GM12878 (cell line): ENCODE results near the gene CYLC2.

ENCODE experiments used
- BRCA1 ChIP-seq: IDR thresholded peaks from 2 replicates; pipeline ENCODE4 v1.6.1; 2011; ENCODE audit warnings: low read depth, low read length, improper control_type of control experiment
- EP300 ChIP-seq, 2 experiments: fragments of 150-350 bp in 1 of 2; IDR thresholded peaks; 2 replicates each; pipeline ENCODE4 v1.6.1; 2011 to 2012; ENCODE audit warnings: low read depth in 2 of 2, low read length in 2 of 2, borderline replicate concordance in 1 of 2, improper control_type of control experiment in 1 of 2, inconsistent platforms in 1 of 2; ENCODE audit not compliant: control insufficient read depth in 1 of 2
- JUND ChIP-seq: IDR thresholded peaks from 2 replicates; pipeline ENCODE4 v1.6.1; 2012; ENCODE audit warnings: low read depth, mild to moderate bottlenecking, low read length, improper control_type of control experiment, moderate library complexity
- TF ChIP-seq, protein P1 (sequence below), 3 experiments: IDR thresholded peaks in 2 of 3; conservative IDR thresholded peaks in 1 of 3; 2 replicates each; pipeline ENCODE4 v1.5.1; 2011; ENCODE audit warnings: low read depth in 3 of 3, low read length in 3 of 3, mild to moderate bottlenecking in 3 of 3, control low read depth in 2 of 3, moderate library complexity in 2 of 3, inconsistent platforms in 1 of 3, mixed read lengths in 1 of 3; ENCODE audit not compliant: control insufficient read depth in 2 of 3, insufficient read depth in 1 of 3; ENCODE audit errors: extremely low read depth in 1 of 3

DNA sequence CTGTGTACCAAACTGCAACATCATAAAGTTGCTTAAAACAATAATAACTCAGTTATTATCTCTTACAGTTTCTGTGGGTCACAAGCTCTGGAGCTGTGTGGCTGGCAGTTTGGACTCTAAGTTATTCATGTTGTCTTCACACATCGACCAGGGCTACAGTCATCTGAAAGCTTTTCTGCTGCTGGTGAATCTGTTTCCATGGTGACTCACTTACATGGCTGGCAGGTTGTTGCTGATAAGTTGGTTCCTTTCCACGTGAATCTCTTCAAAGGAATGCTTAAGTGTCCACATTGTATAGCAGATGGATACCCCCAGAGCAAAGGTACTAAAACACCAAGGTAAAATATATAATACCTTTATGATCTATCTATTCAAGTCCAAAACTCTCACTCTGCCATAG lies 44.8 kb upstream of the CYLC2 start:
- no peak for TF ChIP-seq JUND
- TF ChIP-seq, protein P1, sequence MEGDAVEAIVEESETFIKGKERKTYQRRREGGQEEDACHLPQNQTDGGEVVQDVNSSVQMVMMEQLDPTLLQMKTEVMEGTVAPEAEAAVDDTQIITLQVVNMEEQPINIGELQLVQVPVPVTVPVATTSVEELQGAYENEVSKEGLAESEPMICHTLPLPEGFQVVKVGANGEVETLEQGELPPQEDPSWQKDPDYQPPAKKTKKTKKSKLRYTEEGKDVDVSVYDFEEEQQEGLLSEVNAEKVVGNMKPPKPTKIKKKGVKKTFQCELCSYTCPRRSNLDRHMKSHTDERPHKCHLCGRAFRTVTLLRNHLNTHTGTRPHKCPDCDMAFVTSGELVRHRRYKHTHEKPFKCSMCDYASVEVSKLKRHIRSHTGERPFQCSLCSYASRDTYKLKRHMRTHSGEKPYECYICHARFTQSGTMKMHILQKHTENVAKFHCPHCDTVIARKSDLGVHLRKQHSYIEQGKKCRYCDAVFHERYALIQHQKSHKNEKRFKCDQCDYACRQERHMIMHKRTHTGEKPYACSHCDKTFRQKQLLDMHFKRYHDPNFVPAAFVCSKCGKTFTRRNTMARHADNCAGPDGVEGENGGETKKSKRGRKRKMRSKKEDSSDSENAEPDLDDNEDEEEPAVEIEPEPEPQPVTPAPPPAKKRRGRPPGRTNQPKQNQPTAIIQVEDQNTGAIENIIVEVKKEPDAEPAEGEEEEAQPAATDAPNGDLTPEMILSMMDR (IDR thresholded peaks at IDR 0.05 in 2 of 3, conservative IDR thresholded peaks at IDR 0.05 in 1 of 3; ENCODE audit: control insufficient read depth in 2 of 3, extremely low read depth in 1 of 3, insufficient read depth in 1 of 3, low read depth in 3 of 3, low read length in 3 of 3): no peak
- TF ChIP-seq BRCA1: no peak
- TF ChIP-seq EP300 (IDR thresholded peaks at IDR 0.05; ENCODE audit: borderline replicate concordance in 1 of 2, control insufficient read depth in 1 of 2, low read depth in 2 of 2, low read length in 2 of 2): no peak
